DMS53 (cell line): Measurements from ENCODE around the gene VANGL1.
"Not testable (repeated sequence)": the region's sequence is repeated elsewhere in the genome, so short reads cannot be mapped to it uniquely, and the experiment has no call there.

Experiments used
- DNase-seq: peaks from one replicate; lab custom pipeline; 2025; lab: John Stamatoyannopoulos, UW

Gene VANGL1

DNA sequence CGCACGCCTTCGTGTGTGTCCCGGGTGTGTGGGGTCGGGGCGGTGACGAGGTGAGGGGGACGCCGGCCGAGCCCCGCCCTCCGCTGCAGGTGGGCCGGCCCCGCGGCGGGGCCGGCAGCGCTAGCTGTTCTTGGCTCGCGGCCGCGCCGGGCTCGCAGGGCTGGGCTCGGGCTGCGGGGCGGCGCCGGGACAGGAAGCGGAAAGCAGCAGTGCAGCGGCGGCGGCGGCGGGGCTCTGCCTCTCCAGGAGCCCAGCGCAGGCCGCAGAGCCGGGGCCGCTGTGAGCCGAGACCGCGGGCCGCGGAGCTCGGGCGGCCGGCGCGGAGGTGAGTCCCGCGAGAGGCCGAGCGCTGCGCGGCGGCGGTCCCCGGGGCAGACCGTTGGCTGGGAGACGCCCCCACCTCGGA is at the start of gene VANGL1:
TSS of gene VANGL1 (plus strand) at position 209 of the 406 bp plus-strand sequence. CDS start 9,444 bp downstream, outside the sequence.
- DNase-seq, result peak; percentile 71

DNA sequence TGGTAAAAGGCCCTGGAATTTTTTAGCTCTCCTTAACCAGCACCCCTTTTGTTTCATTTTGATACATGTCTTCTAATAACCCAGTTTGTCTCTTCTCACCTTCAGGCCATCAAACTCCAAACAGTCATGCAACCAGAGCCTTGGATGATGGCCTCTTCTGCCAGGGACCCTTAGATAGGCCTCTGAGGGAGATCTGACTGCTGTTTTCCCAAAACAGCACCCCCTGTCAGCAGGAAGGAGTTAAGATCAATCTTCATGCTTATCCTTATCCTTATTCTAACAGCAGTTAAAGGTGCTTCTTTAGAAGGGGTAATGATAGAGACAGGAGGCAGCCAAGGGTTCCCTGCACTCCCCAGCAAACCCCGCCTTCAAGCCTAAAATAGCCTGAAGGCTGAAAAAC is 49.5 kb upstream of the VANGL1 start:
- no peak for DNase-seq

DNA sequence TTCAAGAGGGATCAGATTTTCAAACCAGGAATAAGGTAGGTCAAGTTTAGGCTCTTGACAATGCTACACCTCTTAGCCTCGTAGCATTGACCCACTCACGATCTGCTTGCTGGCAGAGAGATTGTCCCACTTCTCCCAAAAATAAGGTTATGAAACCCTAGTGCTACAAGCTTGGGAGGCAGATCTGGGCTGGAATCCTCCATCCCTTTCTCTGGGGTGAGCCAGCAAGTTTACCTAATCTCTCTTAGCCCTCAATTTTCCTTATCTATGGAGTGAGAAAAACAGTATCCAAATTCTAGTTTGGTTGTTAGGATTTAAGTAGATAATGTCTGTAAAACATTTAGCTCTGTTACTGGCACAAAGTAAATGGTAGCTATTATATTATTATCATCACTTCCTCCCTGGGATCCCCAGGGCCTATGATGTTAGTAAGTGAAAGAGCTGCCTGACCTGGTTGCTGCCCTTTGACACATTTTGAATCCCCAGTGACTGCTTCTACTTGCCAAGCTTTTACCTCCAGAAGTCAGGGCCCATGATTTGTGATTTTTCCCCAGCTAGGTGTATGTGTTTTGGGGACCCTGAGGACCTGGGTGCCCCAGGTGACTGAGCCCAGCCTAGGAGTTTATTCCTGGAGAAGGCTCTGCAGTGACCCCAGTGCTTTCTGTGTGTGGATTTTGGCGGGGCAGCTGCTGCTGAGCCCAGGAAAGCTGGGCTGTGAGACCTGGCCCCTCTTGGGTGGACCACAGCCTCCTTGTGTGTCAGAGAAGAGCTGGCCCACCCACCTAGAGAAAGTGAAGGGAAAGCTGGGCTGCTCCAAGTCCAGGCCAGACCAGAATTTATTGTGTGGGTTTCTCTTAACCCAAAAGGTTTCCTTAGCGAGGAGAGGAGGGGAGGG is 48.2 kb upstream of the VANGL1 start:
- DNase-seq, result no peak

DNA sequence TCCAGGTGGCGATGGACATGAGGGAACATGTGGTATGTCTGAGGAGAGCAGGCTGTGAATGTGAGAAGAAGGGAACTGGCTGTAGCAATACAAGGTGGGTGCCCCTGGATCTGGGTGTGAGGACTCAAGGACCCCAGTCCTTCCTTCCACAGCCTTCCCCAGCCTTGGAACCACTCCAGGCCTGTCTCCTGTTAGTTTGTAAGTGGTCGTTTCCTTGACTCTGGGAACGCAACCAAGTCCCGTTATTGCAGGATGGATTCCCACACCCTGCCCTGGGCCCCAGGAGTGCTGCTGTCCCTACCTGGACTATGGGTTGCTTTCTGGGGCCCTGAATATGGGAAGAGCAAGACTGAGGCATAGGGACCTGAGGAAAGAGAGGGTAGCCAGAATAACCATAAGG is 47.2 kb upstream of the VANGL1 start:
- peak; percentile 0 for DNase-seq

DNA sequence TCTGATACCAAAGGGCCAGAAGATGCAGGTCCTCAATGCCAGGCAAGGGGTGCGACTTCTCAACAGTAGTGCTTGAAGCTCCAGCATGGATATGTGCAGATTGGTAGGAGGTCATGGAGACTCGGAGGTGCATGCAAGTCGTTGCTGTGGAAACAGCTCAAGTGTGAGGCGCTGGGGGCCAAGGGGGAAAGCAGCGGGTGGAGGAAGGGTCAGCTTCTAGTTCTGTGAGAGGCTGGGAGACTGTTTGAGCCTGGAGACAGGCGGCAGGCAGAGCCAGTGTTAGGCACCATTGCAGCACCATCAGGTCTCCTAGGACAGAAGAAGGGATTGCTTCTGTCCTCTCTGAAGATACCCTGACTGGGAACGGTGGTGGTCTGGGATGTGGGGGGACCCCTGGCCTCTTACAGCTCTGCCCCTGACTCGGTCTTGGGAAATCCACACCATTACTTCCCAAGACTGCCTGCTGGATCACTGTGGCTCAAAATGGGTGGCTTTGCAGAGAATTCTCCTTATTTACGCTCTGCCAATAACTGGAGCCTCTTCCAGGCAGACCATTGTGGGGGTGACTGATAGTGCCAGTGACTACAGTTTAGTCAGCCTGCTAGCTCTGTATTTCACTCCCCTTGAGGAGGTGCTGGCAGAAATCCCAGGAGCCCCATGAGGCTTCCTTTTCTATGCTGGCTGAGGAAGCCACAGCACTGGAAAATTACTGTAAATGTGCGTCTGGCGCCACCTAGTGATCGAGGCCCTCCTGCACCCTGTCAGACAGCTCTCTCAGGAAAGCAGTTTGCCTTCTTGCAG is 46.3 kb upstream of the VANGL1 start:
- peak; percentile 57 for DNase-seq

DNA sequence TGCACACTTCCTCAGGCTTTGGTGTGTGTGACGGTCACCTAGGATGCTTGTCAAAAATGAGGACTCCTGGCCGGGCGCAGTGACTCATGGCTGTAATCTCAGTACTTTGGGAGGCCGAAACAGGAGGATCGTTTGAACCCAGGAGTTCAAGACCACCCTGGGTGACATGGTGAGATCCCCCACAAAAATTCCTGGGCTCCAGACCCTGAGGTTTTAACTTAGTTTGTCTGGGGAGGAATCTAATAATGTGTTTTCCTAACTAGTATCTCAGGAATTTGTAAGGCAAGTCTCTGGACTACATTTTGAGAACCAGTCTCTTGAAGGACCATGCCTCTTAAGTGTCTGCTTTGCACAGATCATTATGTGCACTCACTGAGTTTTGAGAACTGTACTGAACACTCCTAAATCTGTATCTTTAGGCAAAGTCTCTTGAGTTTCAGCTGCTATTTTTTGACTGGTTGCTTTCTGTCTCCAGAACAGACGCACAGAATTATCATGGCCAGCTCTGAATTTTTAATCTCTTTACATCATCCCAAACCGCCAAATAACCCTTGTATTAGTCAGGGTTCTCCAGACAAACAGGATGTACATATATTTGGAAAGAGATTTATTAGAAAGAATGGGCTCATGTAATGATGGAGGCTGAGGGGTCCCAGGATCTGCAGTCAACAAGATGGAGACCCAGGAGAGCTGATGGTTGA is 45.5 kb upstream of the VANGL1 start:
- no peak for DNase-seq

DNA sequence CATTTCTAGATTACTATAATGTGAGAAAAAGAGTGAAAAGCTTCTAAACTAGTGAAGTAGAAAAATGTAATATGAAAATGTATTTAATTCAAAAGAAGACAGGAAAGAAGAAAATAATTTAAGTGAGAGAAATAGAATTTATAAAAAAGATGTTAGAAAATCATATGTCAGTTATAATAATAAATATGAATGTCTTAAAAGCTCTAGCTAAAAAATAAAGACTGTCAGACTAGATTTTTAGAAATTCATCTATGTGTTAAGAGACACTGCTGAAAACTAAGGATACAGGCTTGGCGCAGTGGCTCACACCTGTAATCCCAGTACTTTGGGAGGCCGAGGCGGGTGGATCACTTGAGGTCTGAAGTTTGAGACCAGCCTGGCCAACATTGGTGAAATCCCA is 37.3 kb upstream of the VANGL1 start:
- no peak for DNase-seq

DNA sequence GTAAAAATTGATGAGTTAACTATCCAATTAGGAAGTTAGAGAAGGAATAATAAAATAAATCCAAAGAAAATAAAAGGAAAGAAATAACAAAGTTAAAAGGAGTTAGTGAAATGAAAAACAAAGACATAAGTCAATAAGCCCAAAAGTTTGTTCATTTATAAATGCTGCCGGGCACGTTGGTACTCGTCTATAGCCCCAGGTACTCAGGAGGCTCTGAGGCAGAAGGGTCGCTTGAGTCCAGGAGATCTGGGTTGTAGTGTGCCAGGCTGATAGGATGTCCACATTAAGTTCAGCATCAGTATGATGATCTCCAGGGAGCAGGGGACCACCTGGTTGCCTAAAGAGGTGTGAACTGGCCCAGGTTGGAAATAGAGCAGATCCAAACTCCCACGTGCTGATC is 35.5 kb upstream of the VANGL1 start:
- no peak for DNase-seq

DNA sequence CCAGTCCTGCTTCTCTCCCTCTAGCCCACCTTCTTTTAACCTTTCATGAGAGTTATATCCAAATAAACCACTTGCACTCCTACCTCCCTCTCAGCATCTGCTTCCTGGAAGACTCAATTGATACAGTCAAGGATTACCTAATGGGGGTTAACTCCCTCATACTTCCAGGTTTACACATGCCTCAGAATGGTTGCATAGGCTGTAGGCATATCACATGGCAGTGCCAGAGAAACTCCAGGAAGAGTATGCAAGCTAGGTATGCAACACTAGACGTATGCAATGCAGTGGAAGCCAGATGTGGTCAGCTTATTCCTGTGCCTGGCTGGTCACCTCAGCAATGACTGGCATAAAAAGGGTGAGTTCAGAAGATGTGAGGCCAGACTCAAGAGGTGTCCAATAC is 32.7 kb upstream of the VANGL1 start:
- DNase-seq, result no peak

DNA sequence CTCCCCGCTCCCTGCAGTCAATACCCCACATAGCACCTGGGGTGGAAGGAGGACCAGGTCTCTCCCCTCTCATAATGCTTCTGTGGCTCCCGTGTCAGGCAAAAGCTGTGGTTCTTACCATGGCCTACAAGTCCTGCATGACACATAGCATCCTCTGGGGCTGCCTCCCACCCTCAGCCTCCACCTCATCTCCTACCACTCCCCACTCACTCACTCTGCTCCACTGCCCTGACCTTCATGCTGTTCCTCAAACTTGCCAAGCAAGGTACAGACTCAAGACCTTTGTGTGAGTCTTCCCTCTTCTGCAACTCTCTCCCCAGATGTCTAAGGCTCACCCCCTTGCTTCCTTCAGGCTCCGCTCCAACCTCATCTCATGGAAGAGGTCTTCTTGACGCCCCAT is 28.0 kb upstream of the VANGL1 start:
- no peak for DNase-seq

DNA sequence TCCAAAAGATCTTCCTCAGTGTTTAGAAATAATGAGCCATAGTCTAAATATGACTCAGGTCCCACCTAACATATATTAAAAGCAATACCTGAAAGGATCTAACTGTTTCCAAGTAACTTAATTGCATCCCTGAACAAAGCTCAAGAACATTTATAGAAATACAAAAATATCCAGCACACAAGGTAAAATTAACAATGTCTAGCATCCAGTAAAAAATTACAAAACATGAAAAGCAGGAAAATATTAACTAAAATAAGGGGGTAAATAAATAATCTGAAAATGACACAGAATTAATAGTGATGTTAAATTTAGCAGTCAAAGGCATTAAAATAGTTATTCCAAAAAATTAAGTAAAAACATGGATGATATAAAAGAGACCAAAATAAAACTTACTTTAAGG is 21.3 kb upstream of the VANGL1 start:
- DNase-seq, result no peak

DNA sequence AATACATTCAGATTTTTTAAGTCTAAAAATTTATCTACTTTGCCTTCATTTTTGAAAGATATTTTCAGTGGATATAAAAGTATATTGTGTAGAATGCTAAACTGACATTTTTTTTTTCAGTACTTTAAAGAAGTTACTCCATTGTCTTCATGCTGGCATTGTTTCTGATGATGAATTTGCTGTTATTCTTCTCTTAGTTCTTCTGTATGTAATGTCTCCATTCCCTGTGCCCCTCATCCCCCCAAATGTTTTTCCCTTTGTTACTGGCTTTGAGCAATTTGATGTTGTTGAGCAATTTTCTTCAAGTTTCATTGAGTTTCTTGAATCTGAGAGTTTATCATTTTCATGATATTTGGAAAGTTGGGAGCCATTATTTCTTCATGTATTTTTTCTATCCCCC is 20.8 kb upstream of the VANGL1 start:
- DNase-seq, result no peak

DNA sequence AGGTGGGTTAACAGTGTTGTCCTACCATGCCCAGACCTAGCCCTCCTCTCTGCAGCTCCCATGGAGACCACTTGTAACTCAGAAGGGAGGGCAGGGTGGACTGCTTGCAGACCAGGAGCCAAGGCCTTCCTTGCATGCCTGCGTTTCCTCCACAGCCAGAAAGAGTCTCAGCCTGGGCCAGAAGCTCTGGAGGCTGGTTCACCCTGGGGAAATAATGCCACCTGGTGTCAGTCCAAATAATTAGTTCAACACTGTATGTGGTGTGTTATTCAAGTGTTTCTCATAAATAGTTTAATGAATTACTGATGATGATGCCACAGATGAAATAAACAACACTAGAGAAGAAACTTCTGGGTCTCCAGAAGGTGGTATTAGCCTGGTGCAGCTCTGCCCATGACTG is 16.9 kb upstream of the VANGL1 start:
- DNase-seq, result peak; percentile 0

DNA sequence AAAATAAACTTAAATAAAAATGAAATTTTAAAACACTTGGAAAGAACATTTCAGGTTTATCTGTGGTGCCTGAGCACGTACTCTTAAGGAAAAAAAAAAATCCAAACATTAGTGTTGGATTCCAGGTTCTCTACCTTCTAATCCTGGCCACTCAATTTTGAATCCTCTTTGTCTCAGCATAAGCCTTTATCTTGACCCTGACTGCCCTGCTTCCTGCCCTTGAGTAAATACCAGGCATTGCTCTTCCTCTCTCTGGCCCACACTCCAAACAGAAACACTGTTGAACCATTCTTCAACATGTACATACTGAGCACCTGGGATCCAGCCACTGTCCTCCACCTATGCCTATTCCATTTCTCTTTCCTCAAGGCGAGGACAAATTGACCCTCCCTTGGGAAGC is 11.4 kb upstream of the VANGL1 start:
- DNase-seq, result peak; percentile 46

DNA sequence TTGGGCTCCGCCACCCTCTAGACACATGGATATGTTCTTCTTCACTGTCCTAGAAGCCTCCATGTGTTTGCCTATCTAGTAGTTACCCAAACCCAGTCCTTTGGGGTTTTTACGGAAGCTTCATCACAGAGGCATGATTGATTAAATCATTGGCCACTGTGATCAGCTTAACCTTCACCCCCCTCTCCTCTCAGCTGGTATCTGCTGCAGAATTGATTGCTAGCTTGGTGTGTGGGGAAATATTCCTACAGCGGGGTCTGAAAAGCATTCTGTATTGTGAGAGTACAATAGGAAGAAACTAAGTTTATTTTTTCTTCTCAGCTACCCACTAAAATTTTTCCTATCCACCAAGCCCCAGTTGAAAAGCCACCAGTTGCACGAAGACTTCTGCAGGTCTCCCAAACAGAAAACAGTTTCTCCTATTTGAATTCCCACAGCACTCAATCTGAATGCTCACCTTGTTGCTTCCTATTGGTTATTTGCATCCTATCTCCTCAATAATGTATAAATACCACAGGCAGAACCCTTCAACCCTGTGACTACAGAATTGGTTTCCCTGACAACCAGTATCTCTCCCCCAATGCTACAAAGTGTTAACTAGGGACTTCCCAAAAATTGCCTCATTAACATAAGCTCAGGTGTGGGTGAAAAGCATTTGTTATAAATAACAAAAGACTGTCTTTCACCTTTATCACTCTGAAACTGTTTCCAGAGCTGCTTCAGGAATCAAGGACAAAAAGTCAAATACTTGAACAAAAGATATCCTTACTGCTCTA is 9.3 kb upstream of the VANGL1 start:
- DNase-seq, result no peak

DNA sequence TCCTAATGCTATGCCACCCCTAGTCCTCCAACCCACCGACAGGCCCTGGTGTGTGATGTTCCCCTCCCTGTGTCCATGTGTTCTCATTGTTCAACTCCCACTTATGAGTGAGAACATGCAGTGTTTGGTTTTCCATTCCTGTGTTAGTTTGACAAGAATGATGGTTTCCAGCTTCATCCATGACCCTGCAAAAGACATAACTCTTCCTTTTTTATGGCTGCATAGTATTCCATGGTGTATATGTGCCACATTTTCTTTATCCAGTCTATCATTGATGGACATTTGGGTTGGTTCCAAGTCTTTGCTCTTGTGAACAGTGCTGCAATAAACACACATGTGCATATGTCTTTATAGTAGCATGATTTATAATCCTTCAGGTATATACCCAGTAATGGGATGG is 8.2 kb upstream of the VANGL1 start:
- DNase-seq, result not testable (repeated sequence)

DNA sequence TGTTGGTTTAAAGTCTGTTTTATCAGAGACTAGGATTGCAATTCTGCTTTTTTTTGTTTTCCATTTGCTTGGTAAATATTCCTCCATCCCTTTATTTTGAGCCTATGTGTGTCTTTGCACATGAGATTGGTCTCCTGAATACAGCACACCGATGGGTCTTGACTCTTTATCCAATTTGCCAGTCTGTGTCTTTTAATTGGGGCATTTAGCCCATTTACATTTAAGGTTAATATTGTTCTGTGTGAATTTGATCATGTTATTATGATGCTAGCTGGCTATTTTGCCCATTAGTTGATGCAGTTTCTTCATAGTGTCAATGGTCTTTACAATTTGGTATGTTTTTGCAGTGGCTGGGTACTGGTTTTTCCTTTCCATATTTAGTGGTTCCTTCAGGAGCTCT is 4.5 kb upstream of the VANGL1 start:
- DNase-seq, result not testable (repeated sequence)

DNA sequence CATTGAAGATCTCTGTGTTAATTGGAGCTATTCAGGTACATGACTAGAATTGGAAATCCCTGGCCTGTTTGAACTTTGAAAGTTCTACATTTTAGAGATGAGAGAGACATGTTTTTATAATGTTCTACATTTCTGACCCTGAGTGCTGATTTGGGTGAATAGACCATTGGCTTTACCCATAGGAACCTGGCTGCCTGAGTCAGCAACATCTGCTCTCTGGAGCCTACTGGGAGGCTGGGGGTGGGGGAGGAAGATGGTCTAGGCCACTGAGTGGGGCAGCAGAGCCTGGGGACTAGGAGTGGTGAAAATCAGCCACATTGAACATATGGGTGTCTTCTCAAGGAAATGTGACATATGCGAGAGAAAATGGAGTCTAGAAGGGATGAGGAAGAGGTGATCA is 1.4 kb upstream of the VANGL1 start:
- no peak for DNase-seq

DNA sequence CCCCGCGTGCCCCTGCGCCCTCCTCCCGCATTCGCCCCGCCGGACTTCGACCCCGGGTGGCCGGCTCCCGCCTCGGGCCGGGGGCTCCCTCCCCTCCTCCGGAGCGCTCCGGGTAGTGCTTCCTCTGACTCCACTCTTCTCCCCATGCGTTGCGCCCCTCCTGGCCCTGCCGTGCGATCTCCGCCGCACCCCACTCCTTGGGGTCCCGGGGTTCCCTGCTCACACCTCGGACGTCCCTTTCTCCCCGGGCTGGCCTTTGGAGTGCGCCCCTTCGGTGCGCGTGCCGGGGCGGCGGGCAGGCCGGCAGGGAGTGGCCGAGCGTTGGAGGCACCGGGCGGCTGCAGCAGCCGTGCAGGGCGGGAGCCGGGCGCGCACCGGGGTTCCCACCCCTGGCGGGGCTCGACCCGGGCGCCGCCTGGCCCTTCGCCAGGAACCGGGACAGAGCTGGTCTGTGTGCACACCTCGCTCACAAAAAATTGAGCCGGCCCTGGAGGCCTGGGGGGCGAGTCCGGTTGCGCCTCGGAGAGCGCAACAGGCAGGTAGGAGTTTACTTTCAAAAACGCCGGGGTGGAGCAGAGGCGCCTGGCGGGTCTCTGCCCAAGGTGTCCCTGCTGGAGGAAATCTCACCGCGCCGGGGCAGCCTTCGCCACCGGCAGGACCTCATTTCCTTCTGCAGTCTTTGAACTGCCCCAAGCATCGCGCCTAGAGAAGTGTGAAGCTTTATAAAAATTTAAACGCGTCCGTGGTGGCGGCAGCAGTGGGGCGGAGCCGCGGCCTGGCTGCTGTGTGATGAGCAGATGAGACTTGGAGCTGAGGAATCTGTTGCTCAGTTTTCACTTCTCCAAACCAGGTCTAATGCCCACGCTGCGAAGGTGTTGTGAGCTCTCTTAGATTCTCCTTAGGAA is 650 bp downstream of the VANGL1 start:
- peak; percentile 52 for DNase-seq

DNA sequence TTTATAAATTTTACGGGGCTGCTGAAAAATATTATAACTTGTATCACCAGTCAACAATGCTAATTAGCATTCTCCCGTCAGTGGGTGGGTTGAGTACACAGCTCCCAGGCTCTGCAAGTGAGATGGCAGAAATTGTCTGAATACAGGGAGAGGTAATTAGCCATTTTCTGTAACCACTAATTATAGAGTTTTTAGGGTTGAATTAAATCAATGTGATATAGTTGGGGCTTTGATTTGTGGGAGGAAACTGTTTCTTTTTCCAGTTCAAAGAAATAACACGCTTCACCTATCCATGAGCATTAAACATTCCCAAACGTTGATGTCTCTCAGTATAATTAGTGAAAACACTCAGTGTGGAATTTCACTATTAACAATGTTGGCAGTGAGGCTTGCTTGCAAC is 1.5 kb downstream of the VANGL1 start:
- no peak for DNase-seq

DNA sequence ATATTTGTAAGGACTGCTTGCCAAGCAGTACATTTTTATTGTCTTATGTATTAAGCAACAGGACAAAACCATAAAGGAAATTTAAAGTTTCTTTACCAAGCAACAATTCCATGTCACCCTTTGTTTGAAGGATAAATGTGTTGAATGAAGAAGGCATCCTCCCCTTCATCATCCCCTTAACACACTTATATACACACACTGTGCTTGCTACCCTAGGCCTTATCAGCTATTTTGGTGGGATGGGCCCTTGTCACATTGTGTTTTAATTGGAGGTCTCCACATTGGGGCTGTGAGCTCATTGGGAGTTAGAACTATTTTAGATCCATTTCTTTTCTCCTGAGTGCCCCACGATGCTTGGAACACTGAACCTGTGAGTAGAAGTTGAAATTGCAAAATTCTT is 1.9 kb downstream of the VANGL1 start:
- DNase-seq, result no peak
